Osteoblast (primary cell): ENCODE measurements around the gene PLK5. TPM values are rescaled to one million over a fixed set of nuclear protein-coding genes. Genes with fewer than 3 reads are reported as not detected.

Experiments used
- DNase-seq: peaks from one replicate; pipeline ENCODE4 v3.0.0; 2011; ENCODE audit warnings: low spot score, mixed read lengths; ENCODE audit not compliant: insufficient read length; ENCODE audit errors: missing footprints
- H2AFZ ChIP-seq: 2 replicates; pipeline ENCODE4 v1.6.0; 2011; ENCODE audit warnings: mild to moderate bottlenecking, low read length
- H3K27ac ChIP-seq: 2 replicates; pipeline ENCODE4 v1.5.1; 2011; ENCODE audit warnings: mild to moderate bottlenecking, low read depth, low read length, moderate library complexity
- H3K27me3 ChIP-seq: 2 replicates; pipeline ENCODE4 v1.6.0; 2012; ENCODE audit warnings: mild to moderate bottlenecking, control low read depth, inconsistent platforms, low read length, moderate library complexity; ENCODE audit not compliant: insufficient read depth
- H3K36me3 ChIP-seq: 2 replicates; pipeline ENCODE4 v1.5.1; 2011; ENCODE audit warnings: mild to moderate bottlenecking, low read length, control low read depth, moderate library complexity; ENCODE audit not compliant: insufficient read depth
- H3K4me1 ChIP-seq: 2 replicates; pipeline ENCODE4 v1.5.1; 2011; ENCODE audit warnings: mild to moderate bottlenecking, low read length, control low read depth, moderate library complexity; ENCODE audit not compliant: insufficient read depth
- H3K4me2 ChIP-seq: 2 replicates; pipeline ENCODE4 v1.6.0; 2011; ENCODE audit warnings: mild to moderate bottlenecking, low read length; ENCODE audit not compliant: insufficient read depth
- H3K4me3 ChIP-seq: fragments of 200-600 bp; sonication (generic); 3 replicates; pipeline ENCODE4 v1.5.1; 2012; ENCODE audit warnings: mild to moderate bottlenecking, low read length, inconsistent platforms; ENCODE audit not compliant: insufficient read depth
- H3K79me2 ChIP-seq: 2 replicates; pipeline ENCODE4 v1.6.0; 2012; ENCODE audit warnings: mild to moderate bottlenecking, low read length, control low read depth, inconsistent platforms; ENCODE audit not compliant: insufficient read depth
- H3K9me3 ChIP-seq: 2 replicates; pipeline ENCODE4 v1.5.1; 2011; ENCODE audit warnings: low read depth, low read length, control low read depth
- H4K20me1 ChIP-seq: 2 replicates; pipeline ENCODE4 v1.6.0; 2012; ENCODE audit warnings: mild to moderate bottlenecking, low read length, control low read depth; ENCODE audit not compliant: insufficient read depth
- CTCF ChIP-seq: IDR thresholded peaks from 2 replicates; pipeline ENCODE4 v1.5.1; 2011; ENCODE audit warnings: mild to moderate bottlenecking, low read depth, low read length, moderate library complexity; ENCODE audit errors: extremely low read depth
- total RNA-seq: library from RNA; depleted of rRNA; stranded (reverse); fragments of >200 nt; gene quantifications from 2 replicates; pipeline ENCODE4 v1.2.3, GENCODE V29; 2012

The PLK5 gene
- total RNA-seq, 1 donor = under 0.01 TPM

GRCh38 chr19:1478934-1479707 lies 44.8 kb upstream of the PLK5 start, which contains the start of gene C19orf25:
Gene C19orf25, minus strand, starts transcription at chr19:1479215. Its CDS starts 312 bp downstream, at chr19:1478903.
- peak within 1 kb of the TSS; percentile 98 for H2AFZ ChIP-seq
- peaks cover 8% of the 10 kb centered on the region for H3K4me1 ChIP-seq
- H3K79me2 ChIP-seq = peaks cover 21% of the 10 kb centered on the region
- H3K27me3 ChIP-seq = no peaks in the 10 kb centered on the region
- H3K9me3 ChIP-seq = no peaks in the 10 kb centered on the region
- H3K36me3 ChIP-seq = peaks cover 4% of the 10 kb centered on the region
- TF ChIP-seq CTCF = no peak
- H3K4me2 ChIP-seq = peak within 1 kb of the TSS; percentile 93
- peak within 1 kb of the TSS; percentile 86 for H3K4me3 ChIP-seq
- peaks cover 27% of the 10 kb centered on the region for H4K20me1 ChIP-seq
- peak within 1 kb of the TSS; percentile 36 for H3K27ac ChIP-seq
- peak; percentile 100 for DNase-seq

GRCh38 chr19:1481224-1481892 lies 42.5 kb upstream of the PLK5 start:
- no peak overlapping the region for H3K4me2 ChIP-seq
- no peak overlapping the region for H2AFZ ChIP-seq
- H3K36me3 ChIP-seq = peaks cover 4% of the 10 kb centered on the region
- no peak overlapping the region for H3K4me3 ChIP-seq
- DNase-seq = peak; percentile 85
- peaks cover 10% of the 10 kb centered on the region for H4K20me1 ChIP-seq
- H3K4me1 ChIP-seq = peaks cover 8% of the 10 kb centered on the region
- no peaks in the 10 kb centered on the region for H3K27me3 ChIP-seq
- H3K9me3 ChIP-seq = no peaks in the 10 kb centered on the region
- H3K27ac ChIP-seq = no peak overlapping the region
- H3K79me2 ChIP-seq = peaks cover 20% of the 10 kb centered on the region
- no peak for TF ChIP-seq CTCF

GRCh38 chr19:1481893-1482360 lies 42.0 kb upstream of the PLK5 start:
- TF ChIP-seq CTCF = no peak
- no peak overlapping the region for H2AFZ ChIP-seq
- peaks cover 8% of the 10 kb centered on the region for H3K4me1 ChIP-seq
- H3K4me3 ChIP-seq = no peak overlapping the region
- no peaks in the 10 kb centered on the region for H3K27me3 ChIP-seq
- H3K9me3 ChIP-seq = no peaks in the 10 kb centered on the region
- no peak overlapping the region for H3K27ac ChIP-seq
- no peak overlapping the region for H3K4me2 ChIP-seq
- peaks cover 6% of the 10 kb centered on the region for H4K20me1 ChIP-seq
- no peak for DNase-seq
- H3K36me3 ChIP-seq = peaks cover 4% of the 10 kb centered on the region
- H3K79me2 ChIP-seq = peaks cover 16% of the 10 kb centered on the region
